D341Med (cell line): ENCODE data around the gene CD99L2.
"Not testable (repeated sequence)": the region's sequence is repeated elsewhere in the genome, so short reads cannot be mapped to it uniquely, and the experiment has no call there.

ENCODE experiments used
- DNase-seq: peaks from one replicate; pipeline ENCODE4 v3.0.0; 2012; ENCODE audit warnings: low spot score

CD99L2 gene

DNA sequence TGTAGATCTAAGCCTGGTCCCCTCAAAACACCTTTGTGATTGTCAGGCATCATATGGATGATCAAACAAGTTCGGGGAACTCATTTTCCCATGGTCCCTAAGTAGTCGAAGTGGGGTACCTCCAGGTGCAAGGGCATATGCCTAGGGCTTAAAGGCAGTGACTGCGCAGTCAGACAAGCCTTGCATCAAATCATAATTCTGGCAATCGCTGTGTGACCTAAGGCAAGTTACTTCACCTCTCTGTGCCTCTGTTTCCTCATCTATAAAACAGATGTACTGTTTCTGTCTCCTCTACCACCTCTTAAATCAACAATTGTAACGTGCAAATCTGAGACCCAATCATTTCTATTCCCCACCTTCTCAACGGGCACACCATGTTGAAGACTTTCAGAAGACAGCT lies 1.8 kb downstream of the CD99L2 start:
- DNase-seq: no peak

DNA sequence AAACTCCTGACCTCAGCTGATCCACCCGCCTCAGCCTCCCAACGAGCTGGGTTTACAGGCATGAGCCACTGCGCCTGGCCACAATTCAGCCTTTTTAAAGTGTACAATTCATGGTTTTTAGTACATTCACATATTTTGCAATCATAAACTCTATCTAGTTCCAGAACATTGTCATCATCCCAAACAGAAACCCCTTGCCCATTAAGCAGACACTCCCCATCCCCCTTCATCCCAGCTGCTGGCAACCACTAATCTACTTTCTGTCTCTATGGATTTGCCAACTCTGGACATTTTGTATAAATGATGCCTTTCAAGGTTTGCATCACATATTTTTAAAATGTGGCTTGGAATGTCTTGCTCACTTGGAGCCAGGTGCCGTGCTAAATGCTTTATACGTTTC lies 4.5 kb downstream of the CD99L2 start:
- no peak for DNase-seq

DNA sequence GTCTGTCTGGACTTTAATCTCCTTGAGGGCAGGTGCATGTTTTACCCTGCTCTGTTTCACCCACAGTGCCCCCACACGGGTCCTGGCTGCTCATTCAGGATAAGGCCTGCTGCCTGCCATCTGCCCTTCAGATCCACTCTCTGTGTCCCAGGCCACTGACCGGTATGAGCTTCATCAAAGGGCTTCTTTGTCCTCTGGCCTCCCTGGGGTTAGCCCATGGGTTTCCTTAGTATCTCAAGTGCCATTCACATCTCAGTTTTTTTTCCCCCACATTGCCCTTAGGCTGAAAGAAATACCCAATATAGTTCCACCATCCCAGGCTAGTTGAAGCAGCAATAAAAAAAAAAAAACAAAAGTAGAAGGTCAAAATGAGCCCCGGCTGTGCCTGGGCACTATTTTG lies 9.3 kb downstream of the CD99L2 start:
- no peak for DNase-seq

DNA sequence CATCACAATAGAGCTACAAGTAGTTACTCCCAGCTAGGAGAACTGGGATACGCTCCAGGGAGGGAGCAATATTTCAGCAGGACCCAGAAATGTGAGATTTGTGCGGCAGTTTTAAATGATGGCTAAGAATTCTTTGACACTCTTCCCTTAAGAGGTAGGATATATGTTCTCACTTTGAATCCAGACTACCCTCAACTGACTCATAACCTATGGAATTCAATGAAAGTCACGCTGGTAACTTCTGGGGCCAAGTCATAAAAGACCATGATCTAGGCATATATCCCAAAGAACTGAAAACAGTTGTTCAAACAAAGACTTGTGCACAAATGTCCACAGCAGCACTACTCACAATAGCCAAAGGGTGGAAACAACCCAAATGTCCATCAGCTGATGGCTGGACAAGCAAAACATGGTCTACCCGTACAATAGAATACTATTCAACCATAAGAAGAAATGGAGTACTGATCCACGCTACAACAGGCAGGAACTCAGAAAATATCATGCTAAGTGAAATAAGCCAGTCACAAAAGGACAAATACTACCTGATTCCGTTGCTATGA lies 10.5 kb downstream of the CD99L2 start:
- DNase-seq: no peak

DNA sequence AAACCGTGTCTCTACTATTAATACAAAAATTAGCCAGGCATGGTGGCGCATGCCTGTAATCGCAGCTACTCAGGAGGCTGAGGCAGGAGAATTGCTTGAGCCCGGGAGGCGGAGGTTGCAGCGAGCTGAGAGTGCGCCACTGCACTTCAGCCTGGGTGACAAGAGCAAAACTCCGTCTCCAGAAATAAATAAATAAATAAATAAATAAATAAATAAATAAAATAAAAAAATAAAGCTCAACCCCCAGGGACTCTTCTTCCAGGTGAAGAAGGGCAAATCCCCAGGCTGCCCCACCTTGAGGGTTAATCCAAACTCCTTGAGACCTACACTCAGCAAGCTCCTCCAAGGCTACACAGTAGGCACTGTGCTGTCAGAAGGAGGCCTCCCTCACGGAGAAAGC lies 11.2 kb downstream of the CD99L2 start:
- DNase-seq: not testable (repeated sequence)

DNA sequence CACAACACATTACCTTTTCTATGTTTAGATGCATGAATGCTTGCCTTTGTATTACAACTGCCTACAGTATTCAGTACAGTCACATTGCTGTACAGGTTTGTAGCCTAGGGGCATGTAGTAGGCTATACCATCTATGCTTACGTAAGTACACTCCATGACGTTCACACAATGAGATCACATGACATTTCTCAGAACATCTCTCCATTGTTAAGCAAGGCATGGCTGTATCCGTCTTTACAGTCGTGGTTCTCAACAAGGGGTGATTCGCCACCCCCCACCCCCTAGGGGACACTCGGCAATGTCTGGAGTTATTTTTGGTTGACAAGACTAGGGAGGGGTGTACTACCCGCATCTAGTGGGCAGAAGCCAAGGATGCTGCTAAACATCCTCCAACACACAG lies 12.1 kb downstream of the CD99L2 start:
- no peak for DNase-seq

DNA sequence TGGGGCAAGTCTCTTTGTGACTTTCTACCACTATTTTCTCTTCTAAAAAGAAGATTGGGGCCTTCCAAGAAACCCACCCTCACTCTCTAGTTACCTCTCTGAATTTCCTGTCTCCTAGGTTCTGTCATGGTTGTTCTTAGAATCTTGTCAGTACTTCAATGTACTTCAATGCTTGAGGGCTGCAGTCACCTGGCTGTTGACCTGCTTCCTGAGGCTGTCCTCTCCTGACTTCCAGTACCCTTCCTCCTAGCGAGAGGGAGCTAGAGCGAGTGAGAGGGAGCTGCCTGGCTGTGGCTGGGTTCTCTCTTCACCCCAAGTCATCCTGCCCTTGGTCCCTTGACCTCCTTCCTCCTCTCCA lies 17.7 kb downstream of the CD99L2 start:
- no peak for DNase-seq

DNA sequence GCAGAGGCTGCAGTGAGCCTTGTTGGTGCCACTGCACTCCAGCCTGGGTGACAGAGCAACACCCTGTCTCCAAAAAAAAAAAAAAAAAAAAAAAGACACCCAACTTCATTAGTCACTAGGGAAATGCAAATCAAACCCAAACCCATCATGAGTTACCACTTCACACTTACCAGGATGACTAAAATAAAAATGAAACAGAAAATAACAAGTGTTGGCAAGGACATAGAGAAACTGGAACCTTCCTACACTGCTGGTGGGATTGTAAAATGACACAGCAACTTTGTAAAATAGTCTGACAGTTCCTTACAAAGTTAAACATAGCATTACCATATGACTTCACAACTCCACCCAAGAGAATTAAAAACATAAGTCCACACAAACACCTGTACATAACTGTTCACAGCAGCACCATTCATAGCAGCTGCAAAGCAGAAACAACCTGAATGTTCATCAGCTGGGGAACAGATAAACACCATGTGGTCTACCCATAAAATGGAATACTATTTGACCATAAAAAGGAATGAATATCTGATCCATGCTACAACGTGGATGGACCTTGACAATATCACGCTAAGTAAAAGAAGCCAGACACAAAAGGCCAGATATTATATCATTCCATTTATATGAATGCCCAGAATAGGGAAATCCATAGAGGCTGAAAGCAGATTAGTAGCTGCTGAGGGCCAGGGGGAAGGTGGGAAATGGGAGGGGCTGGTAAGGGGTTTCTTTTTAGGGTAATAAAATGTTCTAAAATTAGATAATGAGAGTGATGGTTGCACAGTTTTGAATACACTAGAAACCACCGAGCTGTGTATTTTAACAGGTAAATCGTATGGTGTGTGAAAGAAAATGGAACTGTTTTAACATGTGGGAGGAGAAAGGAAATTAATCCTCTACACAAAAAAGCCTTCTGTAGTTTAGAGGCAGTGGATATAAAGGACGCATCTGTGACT lies 18.3 kb downstream of the CD99L2 start:
- DNase-seq: no peak

DNA sequence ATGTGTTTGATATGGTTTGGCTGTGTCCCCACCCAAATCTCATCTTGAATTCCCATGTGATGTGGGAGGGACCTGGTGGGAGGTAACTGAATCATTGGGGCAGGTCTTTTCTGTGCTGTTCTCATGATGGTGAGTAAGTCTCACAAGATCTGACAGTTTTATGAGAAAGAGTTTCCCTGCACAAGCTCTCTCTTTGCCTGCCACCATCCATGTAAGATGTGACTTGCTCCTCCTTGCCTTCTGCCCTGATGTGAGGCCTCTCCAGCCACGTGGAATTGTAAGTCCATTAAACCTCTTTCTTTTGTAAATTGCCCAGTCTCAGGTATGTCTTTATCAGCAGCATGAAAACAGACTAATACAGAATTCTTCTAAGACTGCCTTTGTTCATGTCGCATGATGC lies 22.8 kb downstream of the CD99L2 start:
- not testable (repeated sequence) for DNase-seq

DNA sequence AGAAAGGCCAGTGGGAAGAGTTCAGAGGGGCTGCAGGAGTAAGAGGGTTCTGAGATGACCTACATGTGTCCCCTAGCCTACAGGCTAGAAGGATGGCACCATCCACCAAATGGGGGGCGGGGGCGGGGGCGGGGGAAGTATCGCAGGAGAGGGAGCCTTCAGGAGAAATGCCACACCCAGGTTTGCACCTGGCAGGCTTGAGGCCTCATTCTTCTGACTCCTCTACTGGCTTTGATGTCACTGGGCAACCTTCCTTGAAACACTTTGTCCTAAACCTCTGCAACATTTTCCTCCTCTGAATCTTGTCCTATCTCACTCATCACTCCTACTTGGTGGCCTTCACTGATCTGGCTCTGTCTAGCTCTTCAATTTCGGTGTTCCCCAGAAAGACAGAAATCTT lies 24.0 kb downstream of the CD99L2 start:
- no peak for DNase-seq

DNA sequence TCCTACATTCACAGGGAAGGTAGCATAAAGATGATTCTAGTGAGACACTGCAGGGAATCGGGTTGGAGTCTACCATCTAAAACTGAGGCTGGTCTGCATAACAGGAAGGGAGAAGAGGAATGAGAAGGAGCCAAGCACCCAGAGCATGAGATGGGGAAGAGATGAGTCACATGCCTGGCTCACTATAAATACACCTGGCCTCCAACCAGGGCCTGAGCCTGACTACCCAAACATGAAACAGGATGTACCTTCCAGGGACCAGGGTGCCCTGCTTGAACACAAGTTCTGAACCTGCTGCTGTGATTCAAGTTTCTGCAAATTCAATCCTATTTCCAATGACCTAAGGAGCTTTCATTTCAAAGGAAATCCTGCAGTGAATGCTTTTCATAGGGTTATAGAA lies 24.9 kb downstream of the CD99L2 start:
- no peak for DNase-seq

DNA sequence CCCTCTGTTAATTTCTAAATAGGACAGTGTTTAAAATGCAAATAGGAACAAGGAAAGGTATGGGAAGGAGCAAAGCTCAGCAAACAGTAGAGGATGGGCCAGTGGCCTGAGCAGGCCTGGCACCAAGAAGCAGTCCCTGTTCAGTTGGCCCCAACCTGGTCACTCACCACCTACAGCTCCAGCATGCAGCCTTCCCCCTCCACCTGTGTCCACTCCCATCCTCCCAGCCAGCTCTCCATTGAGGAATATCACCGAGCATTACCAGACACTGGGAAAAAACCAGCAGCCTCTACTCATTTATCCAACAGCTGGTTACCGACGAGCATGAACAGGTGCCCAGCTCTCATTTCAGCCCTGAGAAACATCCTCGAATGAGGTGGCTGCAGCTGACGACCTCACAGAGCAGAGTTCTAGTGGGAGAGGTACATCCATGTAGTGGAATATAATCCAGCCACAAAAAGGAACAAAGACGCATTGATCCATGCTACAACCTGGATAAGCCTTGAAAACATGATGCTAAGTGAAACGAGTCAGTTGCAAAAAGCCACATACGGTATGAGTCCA lies 25.6 kb downstream of the CD99L2 start:
- no peak for DNase-seq

DNA sequence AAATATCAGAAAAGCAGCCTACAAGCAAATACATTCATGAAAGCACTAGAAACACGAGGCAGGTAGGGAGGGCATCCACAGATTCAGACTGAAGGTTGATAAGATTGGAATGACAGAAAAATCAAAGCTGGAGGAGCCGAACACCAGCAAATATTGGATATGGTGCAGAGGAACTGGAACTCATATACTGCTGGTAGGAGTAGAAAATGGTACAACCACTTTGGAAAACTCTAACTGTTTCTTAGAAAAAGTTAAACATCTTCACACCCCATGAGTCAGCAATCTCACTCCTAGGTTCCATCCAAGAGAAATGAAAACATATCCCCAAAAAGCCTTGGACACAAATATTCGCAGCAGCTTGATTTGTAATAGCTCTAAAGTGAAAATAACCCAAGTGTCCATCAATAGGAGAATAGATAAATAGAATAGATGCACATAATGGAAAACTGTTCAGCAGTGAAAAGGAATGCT lies 27.1 kb downstream of the CD99L2 start:
- DNase-seq: no peak

DNA sequence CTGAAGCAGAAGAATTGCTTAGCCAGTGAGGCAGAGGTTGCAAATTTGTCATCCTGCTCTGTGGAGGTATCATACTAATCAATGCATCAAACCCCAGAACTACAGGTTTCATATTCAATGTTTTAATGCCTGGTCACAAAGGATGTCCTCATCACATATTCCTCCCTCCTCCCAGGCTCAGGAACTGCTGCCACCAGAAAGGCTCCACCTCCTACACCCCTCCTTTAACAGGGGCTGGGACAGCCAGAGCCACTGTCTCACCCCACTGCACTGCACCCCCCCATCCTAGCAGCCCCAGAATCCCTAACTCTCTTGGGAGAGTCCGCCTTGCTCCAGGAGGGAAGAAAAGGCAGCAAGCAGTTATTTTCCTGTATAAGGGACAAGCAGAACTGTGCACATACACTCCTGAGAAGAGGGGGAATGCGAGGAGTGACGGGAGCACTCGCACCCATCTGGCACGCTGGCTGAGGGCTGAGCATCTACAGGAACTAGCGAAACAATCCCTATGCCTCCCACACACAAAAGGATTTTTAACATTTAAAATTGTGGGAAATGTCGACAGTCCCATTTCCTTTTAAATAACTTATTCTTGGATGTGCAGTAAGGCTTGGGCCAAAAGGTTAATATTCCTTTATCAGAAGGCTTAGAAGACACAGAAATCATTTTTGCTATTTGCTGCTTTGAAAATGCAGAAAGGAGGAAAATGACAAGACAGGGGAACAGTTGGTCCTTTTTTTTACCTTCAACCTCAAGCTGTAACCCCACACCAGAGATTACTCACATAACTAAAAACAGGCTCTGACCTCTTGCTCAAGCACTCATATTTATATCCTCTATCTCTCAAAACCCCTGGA lies 27.8 kb downstream of the CD99L2 start:
- no peak for DNase-seq

DNA sequence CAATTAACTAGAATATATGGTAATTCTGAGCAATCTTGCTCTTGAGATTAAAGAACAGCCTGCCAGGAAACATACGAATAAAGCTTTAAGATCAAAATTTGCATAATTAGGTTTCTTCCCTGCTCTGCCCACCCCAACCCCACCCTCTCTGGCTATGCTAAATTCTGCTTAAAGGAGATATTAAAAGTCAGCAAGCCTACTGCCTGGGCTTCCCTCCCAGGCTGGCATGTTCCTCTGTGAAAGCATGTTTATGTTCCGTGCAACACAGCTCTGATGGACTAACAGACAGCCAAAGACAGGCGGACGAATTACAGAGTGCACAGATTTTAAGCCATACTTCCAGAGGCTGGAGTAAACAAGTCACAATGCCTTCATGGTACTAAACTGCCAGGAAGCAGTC lies 28.4 kb downstream of the CD99L2 start:
- no peak for DNase-seq

DNA sequence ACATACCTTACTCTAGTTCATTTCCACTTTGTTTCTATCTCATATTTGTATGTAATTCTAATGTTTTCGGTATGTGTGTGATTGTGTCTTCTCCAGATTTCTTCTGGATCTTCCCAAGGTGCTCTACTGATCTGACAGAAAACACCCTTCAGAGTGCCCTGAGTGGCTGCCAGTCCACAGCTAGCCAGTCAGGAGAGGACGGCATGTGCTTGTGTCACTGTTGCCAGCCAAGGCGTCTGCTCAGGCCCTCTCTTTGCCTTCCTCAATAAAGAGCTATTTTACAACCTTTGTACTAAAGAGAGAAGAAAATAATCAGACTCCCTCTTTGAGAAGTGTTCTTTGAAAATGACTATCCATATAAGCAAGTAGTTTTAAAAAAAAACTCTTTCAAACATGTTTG lies 29.0 kb downstream of the CD99L2 start:
- no peak for DNase-seq

DNA sequence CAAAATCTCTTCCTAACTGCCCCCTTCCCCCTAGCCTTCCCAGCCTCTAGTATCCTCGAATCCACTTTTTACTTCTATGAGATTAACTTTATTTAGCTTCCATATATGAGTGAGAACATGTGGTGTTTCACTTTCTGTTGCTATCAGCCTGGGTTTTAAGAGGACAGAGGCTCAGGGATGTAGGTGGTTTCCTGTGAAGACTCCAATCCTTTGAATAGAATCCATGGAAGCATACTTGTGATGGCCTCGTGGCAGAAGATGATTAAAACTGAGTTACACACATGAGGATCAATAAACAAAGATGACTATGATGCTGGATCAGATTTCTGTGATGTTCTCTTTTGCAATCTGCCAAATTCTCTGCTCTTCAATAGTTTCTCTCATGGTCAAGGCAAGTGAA lies 29.8 kb downstream of the CD99L2 start:
- DNase-seq: no peak

DNA sequence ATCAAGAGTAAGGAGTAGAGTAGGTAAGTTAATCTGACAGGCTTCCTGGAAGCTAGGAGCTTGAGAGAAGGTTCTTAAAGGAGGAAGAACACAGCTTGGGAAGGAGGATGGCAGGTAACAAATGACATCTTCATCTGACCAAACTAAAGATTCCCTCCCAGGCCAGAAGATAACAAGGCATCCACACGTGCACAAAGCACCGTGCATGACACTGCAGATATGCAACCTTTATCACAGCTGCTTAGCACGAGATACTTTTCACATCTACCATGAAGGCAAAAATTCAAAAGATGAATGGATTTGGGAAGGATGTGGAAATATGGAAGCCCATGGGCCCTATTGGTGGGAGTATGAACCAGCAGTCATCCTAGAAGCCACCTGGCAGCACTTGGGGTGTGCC lies 34.3 kb downstream of the CD99L2 start:
- DNase-seq: no peak

DNA sequence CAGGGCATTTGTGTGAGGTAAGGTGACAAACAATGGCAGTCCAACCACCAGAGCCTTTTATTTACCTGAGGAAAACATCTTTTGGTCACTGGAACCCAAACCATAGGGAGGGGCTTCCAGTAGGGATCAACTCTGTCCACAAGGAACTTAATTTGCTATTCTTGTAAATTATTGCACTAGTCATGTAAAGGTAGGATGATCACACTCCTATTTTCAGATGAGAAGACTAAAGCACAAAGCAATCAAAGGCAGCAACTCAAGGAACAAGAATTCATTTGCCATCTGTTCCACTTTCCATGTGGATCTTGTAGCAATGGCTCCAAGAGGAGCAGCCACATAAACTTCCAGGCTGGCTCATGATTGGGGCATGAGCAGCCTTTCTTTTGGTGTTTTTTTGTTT lies 35.3 kb downstream of the CD99L2 start:
- DNase-seq: no peak

DNA sequence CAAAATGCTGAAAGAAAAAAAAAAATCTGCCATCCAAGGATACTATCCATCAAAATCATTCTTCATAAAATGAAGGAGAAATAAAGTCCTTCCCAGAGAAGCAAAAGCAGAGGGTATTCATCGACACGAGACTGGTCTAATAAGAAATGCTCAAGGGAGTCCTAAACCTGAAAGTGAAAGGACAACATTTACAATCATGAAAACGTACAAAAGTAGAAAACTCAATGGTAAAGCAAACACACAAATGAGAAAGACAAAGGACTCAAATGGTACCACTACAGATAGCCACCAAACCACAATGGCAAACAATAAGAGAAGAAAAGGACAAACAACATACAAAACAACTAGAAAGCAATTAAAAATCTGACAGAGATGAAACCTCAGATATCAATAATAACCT lies 41.0 kb downstream of the CD99L2 start:
- no peak for DNase-seq

DNA sequence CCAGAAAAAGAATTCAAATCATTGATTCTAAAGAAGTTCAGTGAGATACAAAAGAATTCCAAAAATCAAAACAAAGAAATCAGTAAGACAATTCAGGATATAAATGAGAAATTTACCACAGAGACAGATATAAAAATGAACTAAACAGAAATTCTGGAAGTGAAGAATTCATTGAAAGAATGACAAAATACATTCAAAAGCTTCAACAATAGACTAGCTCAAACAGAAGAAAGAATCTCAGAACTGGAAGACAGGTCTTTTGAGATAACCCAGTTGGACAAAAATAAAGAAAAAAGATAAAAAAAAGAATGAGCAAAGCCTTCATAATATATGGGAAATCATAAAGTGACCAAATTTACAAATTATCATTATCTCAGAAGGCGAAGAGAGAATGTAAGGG lies 41.7 kb downstream of the CD99L2 start:
- no peak for DNase-seq

DNA sequence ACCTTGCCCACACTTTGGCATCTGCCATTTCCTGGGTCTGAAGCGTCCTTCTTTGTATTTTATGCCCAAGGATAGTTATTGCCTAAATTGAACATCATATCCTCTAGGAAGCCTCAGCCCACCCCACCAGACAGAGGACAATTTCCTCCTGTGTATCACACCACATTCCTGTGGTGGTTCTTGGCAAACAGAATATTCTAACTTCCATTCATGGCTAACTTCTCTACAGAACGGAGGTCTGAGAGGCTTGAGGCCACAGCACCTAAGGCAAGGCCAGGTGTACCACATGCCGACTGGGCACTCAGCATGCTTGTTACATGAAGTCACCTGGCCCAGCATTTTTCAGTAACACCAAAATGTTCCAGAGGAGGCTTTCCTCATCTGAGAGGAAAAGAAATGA lies 42.4 kb downstream of the CD99L2 start:
- DNase-seq: no peak

DNA sequence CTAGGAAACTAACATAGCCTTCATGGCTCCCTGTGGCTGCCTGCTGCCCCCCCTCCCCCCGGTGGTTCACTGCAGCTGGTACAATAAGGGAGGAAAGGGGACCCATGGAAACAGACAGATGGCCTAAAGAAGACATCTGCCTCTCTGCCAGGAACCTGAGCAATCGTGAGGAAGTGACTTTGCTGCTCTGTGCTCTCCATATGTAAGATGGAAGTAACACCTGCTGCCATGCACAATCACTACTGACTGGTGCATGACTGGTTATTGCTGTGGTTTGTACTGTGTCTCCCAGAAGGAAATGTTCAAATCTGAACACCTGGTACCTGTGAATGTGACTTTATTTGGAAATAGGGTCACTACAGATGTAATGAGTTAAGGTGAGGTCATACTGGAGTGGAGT lies 43.6 kb downstream of the CD99L2 start:
- DNase-seq: no peak
